ENCODE measurements around the gene CAMKK2.
"Not testable (repeated sequence)": the region's sequence is repeated elsewhere in the genome, so short reads cannot be mapped to it uniquely, and the experiment has no call there.

CAMKK2 gene

GRCh38 chr12:121297435-121297991 lies 1.0 kb upstream of the CAMKK2 start:
- DNase-seq: no peak

- DNase-seq: no peak
Measured at GRCh38 chr12:121295746-121296617, 527 bp downstream of the CAMKK2 start.

- DNase-seq: no peak
Measured at GRCh38 chr12:121295116-121295745, 1.3 kb downstream of the CAMKK2 start.

GRCh38 chr12:121294151-121294889 lies 2.2 kb downstream of the CAMKK2 start:
- no peak for DNase-seq

- no peak for DNase-seq
Measured at GRCh38 chr12:121293603-121294002, 2.9 kb downstream of the CAMKK2 start.

- no peak for DNase-seq
Measured at GRCh38 chr12:121290410-121290809, 6.1 kb downstream of the CAMKK2 start.

GRCh38 chr12:121289962-121290361 lies 6.5 kb downstream of the CAMKK2 start:
- DNase-seq: no peak

GRCh38 chr12:121288986-121289385 lies 7.5 kb downstream of the CAMKK2 start:
- peak; percentile 66 for DNase-seq

GRCh38 chr12:121288158-121288845 lies 8.2 kb downstream of the CAMKK2 start:
- DNase-seq: no peak

- DNase-seq: no peak
Measured at GRCh38 chr12:121287267-121287954, 9.1 kb downstream of the CAMKK2 start.

GRCh38 chr12:121285856-121286255 lies 10.7 kb downstream of the CAMKK2 start:
- DNase-seq: no peak

- no peak for DNase-seq
Measured at GRCh38 chr12:121284551-121285390, 11.7 kb downstream of the CAMKK2 start.

- no peak for DNase-seq
Measured at GRCh38 chr12:121283841-121284240, 12.7 kb downstream of the CAMKK2 start.

GRCh38 chr12:121283388-121283787 lies 13.1 kb downstream of the CAMKK2 start:
- no peak for DNase-seq

GRCh38 chr12:121282910-121283309 lies 13.6 kb downstream of the CAMKK2 start:
- not testable (repeated sequence) for DNase-seq

- no peak for DNase-seq
Measured at GRCh38 chr12:121282072-121282742, 14.3 kb downstream of the CAMKK2 start.

GRCh38 chr12:121281116-121281515 lies 15.4 kb downstream of the CAMKK2 start:
- DNase-seq: not testable (repeated sequence)

- DNase-seq: not testable (repeated sequence)
Measured at GRCh38 chr12:121280531-121280930, 16.0 kb downstream of the CAMKK2 start.

- DNase-seq: no peak
Measured at GRCh38 chr12:121279507-121279915, 17.0 kb downstream of the CAMKK2 start.

- no peak for DNase-seq
Measured at GRCh38 chr12:121279071-121279375, 17.5 kb downstream of the CAMKK2 start.
